Inflammatory macrophage (primary cell): ENCODE data around the gene SLC22A1.

Experiments used
- DNase-seq, 2 donors: peaks; one replicate each; pipeline ENCODE4 v3.0.0-alpha.2; 2020 to 2022

Gene SLC22A1

DNA sequence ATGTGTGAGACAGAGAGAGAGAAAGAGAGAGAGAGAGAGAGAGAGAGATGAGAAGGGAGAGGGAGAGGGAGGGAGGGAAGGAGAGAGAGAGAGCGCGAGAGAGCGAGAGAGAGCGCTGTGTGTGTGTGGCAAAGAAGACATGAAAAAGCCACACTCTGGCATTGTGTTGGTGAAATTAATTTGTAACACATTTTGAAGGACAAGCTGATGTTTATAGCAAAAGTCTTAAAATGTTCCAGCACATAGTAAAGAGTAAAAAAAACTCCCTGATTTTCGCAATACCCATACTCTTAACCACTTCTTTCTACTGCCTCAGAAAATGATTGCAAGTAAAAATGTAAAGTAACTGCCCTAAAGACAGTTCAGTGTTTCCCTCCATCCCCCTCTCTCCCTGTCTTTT is 56.7 kb downstream of the SLC22A1 start:
- DNase-seq, result no peak

DNA sequence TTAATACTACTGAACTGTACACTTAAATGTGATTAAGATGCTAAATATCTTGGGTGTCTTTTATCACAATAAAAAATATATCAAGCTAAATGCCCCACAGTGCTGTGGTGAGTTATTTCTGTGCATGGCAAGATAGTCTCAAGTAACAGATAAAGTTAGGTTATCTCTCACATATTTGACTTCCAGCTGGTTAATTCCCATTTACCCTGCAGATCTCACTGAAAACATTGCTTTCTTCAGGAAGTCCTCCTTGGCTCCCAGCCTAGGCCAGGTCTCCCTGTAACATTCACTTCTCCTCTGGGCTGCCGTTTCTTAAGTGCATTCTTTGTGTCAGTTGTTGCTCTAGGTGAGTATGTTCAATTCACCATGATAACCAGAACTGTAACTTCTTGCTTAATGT is 59.1 kb downstream of the SLC22A1 start:
- no peak for DNase-seq

DNA sequence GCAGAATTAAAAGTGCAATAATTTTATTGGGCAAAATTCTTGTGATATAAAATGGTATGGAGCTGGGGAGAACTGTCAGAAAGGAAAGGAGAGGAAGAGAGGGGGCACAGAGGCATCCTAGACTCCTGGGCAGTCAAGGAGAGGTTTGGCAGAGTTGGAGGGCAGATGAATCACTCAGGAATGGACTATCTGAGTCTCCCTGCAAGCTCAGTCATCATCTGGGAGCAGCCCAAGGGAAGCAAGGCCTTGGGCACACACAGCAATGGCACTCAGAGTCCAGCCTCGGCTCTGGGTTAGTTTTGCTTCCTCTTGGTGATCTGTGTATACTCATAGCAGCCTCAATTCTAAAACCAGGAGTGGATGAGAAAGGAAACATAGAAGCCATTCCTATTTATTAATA is 67.2 kb downstream of the SLC22A1 start:
- DNase-seq, result no peak

DNA sequence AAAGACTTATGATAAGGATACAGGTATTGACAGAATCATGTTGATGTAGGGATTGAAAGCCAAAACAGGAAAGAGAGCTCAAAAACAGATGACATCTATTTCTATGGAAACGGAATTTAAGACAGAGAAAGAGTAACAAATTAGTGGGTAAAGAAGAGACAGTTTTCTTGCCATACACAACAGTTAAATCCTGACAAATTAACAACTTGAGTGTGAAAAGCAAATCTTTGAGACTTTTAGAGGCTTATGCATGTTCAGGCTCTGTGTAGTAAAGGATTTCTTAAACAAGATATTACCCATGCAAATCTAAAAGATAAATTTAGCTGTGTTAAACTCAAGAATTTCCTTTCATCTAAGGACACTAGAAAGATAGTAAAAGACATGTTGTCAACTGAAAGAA is 68.5 kb downstream of the SLC22A1 start:
- DNase-seq, result no peak

DNA sequence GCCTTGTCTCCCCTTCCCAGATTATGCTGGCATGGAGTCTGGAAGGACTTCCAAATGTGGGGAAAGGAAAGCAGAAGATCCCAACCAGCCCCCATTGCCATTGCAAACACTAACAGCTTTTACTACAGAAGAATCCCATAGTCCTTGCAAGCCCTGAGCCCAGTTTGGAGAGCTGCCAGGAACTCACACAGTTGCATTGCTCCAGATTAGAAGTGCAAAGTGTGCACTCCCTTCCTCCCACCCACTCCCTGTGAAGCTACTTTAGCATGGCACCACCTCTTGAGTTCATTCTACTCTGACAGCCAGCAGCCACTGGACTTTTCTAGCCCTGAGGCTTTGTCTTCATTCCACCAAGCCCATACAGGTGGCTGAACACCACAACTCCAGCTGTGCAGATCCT is 69.4 kb downstream of the SLC22A1 start:
- no peak for DNase-seq

DNA sequence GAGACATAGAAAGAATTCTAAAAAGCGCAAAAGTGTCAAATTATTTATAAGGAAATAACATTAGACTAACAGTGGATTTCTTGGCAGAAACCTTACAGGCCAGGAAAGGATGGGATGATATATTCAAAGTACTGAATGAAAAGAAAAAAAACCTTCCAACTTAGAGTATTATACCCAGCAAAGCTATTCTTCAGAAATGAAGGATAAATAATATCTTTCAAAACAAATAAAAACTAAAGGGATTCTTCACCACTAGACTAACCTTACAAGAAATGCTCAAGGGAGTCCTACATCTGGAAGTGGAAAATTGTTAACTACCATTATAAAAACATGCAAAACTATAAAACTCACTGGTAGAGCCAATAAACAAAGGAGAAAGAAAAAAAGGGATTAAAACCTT is 71.2 kb downstream of the SLC22A1 start:
- no peak for DNase-seq

DNA sequence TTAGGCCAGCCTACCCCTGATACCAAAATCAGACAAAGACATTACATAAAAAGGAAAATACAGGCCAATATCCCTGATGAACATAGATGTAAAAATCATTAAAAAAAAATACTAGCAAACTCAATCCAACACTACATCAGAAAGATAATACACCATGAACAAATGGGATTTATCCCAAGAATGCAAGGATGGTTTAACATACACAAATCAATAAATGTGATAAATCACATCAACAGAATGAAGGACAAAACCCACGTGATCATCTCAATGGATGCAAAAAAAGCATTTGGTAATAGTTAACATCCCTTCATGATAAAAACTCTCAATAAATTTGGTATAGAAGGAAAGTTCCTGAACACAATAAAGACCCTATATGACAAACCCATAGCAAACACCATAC is 73.2 kb downstream of the SLC22A1 start:
- DNase-seq, result no peak

DNA sequence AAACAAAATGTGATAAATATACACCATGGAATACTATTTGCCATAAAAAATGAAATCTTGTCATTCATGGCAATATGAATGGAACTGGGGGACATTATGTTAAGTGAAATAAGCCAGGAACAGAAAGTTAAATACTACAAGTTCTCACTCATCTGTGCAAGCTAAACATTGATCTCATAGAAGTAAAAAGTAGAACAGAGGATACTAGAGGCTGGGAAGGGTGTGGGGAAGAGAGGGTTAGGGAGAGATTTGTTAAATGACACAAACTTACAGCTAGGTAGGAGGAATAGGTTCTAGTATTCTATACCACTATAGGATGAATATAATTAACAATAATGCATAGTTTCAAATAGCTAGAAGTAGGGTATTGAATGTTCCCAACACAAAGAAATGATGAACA is 76.0 kb downstream of the SLC22A1 start:
- no peak for DNase-seq

DNA sequence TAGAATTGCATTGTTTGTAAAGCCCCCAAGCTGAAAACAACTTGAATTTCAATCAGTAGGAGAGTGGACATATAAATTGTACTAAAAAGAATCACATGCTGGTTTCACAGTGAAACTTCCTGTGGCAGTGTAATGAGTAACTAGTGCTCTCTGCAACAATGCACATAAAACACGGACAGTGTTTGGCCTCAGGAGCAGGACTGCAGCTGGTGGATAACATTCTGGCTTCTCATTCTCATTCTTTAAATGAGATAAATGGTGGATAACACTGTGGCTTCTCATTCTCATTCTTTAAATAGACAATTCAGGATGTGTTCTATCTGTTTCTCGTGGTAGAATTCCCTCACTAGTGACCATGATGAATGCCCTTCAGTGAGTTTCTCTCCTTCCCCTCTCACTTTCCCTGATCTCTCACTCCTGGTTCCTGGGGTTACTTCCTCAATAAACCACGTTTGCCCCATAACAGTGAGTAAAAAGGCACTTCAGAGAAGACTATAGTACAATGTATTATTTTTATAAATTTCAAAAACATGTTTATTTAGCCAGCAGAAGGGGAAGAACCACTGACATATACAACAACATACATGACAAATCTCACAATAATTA is 77.1 kb downstream of the SLC22A1 start:
- no peak for DNase-seq

DNA sequence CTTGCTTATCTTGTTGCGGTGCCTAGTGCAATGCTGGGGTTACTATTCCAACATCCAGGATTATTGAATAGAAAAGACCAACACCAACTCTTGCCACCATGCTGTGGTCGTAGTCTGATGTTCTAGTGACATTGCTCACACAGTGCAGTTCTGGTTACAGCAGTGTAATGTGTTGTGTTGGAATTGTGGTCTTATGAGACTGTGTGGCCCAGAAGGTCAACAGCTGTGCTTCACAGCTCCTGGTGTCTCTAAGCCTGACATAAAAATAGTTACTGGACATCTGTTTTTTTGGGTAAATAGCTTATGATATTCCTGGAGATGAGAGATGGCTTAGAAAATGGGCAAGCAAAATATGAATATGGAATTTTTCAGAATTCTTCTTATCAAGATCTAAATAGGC is 79.4 kb downstream of the SLC22A1 start:
- no peak for DNase-seq

DNA sequence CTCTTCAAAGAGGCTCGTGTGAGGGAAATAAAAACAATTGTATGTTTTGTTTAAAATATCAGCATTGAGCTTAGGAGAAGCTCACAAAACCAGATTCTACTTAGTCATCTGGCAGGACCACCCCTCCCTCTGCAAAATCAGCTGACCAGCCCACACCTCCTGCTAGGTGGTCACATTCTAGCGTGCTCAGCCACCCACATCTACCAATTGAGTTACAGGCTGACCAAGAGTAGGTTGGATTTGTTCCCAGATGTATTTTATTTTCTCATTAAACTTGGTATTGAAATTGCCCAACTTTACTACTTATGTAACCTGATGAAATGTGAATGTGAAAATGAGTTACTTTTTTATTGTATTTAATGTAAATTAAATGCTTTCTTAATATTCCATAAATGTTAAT is 80.8 kb downstream of the SLC22A1 start:
- no peak for DNase-seq

DNA sequence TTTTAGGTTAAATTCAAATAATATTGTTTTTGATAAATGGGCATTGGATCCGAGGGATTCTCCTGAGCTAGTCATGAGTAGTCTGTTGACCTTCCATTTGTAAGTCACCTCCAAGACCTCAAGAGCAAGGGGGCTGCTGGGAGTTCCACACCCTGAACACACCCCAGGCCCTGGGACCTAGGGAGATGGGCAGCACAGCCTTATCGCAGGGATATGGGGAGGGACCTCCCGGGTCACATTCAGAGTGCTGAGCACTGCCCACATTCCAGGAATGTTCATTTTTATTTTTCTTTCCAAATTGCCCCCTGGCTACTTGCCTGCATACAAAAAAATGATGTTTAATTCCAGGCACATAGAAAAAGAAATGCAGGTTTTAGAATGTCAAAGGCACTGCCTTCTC is 81.5 kb downstream of the SLC22A1 start:
- no peak for DNase-seq

DNA sequence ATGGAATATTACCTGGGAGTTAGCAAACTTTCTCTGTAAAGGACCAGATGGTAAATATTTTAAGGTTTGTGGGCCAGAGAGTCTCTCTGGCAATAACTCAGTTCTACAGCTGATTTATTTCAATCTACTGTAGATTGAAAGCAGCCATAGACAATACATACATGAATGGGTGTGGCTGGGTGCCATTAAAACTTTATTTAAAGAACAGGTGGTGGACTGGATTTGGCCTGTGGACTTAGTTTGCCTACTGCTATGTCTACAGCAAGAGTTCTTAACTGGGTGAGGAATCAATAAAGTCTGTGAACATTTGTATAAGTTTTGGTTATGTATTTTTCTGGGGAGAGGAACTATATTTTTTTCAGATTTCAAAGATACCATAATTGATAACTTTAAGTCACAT is 81.9 kb downstream of the SLC22A1 start:
- no peak for DNase-seq

DNA sequence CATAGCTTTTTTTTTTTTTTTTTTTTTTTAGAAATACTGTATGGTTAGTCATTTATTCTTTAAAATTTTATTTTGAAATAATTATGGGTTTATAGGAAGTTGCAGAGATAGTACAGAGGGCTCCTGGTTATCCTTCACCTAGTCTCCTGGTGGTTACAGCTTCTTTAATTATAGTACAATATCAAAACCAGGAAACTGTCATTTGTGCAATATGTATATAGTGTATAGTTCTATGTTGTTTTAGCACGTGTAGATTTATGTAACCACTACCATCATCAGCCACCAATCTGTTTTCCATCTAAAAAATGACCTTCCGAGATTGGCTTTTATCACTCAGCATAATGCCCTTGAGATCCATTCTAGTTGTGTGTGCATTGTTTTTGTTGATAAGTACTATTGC is 82.3 kb downstream of the SLC22A1 start:
- DNase-seq, result no peak

DNA sequence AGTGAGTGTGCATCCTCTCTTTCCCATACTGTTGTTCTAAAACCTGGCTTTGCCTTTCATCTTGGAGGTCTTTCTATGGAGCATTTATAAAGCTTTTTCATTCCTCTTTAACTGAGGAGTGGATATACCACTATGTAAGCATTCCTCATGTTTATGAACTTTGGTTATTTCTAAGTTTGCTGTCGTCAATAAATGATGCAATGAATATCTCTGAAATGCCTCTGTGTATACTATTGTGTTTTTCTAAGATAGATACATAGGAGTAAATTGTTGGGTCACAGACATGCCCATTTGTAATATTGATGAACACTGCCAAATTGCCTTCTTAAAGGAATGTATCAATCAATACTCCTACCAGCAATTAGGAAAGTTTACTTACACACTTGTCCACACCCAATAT is 83.1 kb downstream of the SLC22A1 start:
- no peak for DNase-seq

DNA sequence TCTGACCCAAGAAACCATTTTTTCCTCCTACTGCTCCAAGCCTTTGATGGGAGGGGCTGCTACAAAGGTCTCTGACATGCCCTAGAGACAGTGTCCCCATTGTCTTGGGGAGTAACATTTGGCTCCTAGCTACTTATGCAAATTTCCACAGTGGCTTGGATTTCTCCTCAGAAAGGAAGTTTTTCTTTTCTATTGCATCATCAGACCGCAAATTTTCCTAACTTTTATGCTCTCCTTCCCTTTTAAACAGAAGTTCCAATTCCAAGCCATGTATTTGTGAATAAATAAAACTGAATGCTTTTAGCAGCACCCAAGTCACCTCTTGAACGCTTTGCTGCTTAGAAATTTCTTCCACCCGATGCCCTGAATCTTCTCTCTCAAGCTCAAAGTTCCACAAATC is 86.0 kb downstream of the SLC22A1 start:
- DNase-seq, result no peak
